HT-29 (cell line): ENCODE results near the gene EFCC1. TPM values are rescaled to one million over a fixed set of nuclear protein-coding genes. Genes with fewer than 3 reads are reported as not detected.

Experiments used
- DNase-seq: peaks from one replicate; pipeline ENCODE4 v3.0.0-alpha.2; 2015; ENCODE audit warnings: low spot score
- total RNA-seq: library from RNA; depleted of rRNA; stranded (reverse); fragments of >200 nt; shearing (Covaris generic); gene quantifications from 2 replicates; pipeline ENCODE4 v1.2.3, GENCODE V29; 2014

Gene EFCC1
- total RNA-seq, 1 experiment from 2014 or later, result 0.25 TPM

DNA sequence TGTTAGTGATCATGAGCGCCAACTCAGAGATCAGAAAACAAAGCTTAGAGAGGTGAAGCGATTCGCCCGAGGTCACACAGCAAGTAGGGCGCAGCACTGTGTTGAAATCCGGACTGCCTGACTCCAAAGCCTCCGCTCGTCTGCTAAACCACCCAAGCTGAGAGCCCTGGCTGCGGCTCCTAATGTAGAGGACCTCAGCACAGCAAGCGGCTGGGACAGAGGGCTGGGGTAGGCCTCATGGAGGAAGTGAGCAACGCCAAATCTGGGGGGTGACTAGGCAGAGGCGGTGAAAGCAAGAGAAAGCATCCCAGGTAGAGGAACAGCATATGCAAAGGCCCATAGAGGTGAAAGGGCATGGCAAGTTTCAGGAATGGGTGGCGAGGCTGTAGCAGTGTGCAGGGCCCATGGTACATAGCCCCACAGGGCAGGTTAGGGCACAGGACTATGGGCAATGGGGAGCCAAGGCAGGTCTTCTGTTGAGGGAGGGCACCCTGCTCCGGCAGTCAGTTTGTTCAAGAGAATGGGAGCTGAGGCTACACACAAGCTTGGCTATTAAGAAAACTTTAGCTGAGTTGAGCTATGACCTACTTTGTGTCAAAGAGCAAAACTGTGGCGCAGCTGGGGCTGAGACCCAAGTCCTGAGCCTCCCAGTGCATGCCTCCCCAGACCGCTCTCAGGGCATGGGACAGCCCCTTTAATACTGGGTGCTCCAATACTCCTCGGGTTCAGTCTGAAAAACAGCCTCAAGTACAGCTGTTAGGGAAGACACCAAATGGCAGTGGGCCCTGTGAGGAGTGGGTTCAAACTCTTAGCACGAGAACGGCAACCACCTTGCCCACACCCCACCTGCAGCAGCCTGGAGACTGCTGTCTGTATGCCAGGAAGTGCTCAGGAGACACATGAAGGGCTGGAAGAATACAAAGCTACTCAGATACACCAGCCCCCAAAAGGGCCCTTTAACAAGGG, 6.2 kb upstream of the EFCC1 start:
- DNase-seq, result no peak

DNA sequence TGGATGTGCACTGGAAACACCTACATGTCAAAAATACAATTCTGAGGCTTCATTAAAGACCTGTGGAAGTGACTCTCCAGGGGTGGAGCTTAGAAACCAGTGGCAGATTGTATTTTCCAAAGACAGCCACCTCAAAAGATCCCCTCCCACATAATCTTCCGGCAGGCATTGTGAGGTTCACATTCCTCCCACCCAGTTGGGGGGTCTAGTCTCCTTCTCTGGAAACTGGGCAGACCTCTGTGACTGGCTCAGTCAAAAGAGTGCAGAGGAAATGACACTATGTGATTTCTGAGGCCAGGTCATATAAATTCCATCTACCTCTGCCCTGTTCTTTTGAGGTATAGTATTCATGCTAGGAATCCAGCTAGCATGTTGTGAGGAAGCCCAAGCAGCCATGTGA, 5.4 kb upstream of the EFCC1 start:
- no peak for DNase-seq

DNA sequence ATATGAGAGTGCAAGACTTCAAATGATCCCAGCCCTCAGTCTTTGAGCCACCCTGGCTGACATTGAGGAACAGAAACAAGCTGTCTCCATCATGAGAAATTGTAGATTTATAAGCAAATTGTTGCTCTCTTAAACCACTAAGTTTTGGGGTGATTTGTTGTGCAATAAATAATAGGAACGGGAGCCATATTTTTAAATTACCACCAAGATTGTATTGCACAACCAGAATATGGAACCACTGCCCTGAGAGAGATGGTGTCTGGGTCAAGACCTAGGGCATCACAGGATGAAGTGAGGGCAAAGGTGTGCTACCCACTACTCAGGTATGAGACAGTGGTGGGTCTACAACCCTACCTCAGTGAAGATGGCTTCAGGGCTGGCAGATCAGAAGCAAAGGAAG, 4.9 kb upstream of the EFCC1 start:
- no peak for DNase-seq

DNA sequence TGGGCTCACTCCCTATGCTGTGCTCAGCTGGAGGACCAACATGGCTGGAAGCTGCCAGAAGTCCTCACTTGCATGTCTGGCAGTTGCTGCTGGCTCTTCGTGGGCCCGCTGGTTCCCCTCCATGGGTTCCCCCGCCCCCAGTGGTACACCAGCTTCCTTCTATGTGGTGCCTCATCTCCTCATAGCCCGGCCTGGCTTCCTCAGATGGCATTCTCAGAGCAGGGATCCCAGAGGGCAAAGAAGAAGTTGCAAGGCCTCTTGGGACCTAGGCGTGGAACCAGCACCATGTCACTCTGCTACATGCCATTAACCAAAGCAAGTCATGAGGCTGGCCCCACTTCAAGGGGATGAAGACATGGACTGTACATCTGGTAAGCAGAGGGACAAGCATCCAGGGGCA, 4.4 kb upstream of the EFCC1 start:
- no peak for DNase-seq

DNA sequence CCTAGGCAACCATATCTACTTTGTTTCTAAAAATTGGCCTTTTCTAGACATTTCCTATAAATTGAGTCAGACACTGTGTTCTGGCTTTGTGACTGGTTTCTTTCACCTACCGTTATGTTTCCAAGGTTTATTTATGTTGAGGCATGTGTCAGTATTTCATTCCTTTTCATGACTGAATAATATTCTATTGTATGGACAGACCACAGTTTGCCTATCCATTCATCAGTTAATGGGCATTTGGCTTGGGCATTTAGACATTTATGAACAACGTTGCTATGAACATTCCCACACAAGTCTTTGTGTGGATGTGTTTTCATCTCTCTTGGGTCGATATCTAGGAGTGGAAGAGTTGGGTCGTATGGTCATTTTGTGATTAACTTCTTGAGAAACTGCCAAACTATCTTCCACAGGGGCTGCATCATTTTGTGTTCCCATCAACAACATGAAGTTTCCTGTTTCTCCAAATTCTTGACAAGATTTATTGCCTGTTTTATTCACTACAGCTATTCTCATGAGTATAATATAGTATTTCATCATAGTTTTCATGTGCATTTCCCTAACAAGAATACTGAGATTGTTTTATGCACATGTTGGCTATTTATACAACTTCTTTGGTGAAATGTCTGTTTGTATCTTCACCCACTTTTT, 3.5 kb upstream of the EFCC1 start:
- no peak for DNase-seq

DNA sequence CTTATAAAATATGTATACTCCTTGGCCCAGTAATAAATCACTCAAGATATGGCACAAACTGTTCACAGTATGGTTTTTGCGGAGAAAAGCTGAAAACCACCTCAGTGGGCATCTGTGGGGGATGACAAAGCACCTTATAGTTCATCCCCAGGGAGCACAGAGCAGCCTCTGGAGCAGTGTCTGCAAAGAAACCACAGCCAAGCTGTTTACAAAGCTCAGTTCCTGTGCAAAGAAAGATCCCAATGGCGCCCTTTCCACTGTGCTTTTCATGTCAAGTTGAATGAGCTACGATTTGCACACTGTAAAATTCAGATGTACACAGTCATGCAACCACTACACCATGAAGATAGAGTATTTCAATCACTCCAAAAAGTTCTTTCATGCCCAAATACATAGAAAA, 2.5 kb upstream of the EFCC1 start:
- no peak for DNase-seq

DNA sequence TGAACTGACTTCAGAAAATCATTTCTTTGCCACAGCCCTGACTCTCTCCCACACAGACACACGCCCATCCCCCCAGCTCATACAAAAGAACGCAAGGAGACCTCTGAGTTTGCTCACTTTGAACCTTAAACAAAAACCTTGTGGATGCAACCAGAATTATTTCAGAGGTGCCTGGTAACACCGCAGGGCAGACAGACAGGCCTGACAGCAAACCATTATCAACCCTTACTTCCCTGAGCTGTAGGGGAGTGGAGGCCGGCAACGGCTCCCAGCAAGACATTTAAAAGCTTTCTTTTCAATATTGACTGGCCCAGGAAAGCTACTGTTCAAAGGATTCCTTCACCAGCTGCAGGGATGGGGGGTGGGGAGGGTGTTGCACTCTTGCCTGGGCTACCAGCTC, 2.0 kb upstream of the EFCC1 start:
- no peak for DNase-seq

DNA sequence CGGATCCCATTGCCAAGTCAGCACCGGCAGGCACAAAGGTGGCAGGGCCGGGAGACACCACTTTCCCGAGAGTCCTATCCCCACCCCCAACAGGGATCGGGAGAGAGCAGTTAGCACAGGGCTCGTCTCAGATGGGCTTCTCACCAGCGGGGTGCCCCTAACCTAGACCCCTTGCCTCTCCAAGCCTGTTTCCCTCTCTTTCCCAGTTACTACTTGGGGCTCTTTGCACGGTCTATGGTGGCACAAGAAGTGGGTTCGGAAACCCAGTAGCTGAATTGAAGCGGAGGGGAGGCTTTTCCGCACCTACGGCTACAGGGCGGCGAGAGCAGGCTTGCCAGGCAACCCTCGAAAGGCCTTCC, 383 bp upstream of the EFCC1 start:
- DNase-seq, result no peak

DNA sequence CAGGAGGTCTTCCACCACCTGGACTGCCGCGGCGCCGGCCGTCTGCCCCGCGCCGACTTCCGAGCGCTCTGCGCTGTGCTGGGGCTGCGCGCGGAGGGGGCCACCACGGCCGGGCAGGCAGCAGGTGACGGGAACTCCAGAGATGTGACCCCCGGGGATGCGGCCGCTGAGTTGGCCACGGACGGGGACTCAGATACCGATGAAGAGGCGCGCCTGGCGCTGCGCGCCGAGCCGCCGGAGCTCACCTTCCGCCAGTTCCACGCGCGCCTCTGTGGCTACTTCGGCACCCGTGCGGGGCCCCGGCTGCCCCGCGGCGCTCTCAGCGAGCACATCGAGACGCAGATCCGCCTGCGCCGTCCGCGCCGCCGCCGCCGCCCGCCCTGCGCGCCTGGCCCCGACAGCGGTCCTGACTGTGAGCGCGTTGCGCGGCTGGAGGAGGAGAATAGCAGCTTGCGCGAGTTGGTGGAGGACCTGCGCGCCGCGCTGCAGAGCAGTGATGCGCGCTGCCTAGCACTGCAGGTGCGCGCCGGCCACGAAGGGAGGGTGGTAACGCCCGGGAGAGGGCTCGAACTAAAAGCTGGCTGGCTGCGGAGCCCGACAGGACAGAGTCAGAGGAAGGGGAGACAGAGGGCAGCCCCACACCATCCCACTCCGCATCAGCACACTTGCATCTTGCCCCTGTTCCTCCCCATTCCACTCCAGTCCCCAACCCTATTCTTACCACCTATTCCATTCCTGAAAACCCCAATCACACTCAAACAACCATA, 885 bp downstream of the EFCC1 start:
- no peak for DNase-seq

DNA sequence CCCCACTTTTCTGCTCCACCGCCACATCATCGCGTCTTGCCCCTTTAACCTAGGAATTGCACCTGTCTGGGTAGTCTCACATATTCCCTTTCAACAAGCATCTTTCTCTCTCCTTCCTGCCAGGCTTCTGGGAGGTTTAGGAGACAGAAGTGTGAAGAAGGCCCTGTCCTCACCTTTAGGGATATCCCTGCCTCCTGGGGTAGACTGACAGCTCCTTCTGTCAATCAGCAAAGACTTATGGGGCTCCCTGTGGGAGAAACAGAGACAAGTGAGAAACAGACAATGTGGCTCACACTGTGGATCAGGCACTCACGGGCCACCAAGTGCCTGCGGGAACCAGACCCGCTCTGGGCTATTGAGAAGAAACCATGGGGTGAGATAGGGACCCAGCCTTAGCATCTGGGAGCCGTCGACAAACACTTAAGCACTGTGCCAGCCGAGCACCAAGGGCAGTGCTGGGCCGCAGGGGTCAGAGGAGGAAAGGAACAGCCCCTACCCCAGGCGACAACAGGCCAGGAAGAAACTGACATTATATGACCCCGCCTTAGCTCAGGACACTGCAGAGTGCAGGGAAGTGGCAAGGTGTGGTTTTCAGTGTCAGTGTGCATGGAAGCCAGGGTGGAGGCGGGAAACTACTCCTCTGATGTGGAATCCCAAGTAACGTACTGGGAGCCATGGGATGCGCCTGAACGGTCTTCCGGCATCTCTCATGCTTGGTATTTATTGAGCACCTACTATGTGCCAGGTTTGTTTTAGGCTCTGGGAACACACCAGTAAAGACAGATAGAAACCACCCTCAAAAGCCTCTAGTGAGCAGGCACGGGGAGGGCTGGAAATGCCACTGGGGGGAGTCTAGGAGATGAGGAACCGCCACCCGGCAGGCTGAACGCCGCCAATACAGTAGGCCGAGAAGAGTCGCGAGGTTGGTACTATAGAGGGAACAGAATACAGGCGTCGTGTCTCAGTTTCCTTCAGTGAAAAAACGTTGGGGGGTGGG, 1.8 kb downstream of the EFCC1 start:
- DNase-seq, result no peak

DNA sequence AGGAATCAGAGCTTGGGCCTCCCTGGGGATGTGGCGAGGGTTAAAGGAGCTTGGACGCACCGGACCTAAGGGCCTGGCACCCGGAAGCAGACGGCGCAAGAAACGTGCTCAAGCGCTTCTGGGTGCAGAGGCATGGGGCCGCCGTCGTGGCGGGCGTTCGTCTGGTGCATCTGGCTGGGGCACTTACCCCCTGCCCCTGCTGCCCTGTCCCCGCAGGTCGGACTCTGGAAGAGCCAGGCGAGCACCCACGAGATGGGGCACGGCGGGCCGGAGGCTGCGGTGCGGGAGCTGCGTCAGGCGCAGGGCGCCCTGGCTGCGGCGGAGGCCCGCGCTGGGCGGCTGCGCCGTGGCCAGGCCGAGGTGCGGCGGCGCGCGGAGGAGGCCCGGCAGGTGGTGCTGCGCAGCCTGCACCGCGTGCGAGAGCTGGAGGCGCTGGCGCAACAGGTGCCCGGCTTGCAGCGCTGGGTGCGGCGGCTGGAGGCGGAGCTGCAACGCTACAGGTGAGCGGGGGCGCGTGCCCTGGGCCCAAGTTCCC, 2.5 kb downstream of the EFCC1 start:
- peak; percentile 81 for DNase-seq

DNA sequence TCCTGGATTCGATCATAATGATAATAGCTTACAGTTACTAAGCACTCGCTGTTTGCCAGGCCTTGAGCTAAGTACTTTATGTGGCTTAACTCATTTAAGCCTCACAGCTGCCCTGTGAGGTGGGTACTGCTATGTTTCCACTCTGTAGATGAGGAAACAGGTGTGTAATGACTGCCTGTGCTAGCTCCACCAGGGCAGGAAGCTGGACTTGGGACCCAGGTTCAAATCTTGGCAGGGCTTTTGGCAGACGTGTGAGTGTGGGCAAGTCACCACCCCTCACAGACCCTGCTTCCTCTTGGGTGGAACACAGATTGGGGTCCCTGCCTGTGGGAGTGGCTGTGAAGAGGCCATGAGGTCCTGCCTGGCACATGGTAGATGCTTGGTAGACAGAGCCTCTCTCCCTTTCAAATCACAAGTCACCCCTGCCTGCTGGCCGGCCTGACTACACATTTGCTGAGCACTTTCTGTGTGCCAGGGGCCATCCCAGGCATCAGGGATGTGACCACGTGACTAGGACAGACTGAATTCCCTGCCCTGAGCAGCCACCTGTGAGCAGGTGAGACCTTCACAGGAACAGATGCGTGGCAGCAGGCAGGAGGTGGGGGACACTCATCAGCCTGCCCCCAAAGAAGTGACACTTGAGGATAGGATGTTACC, 3.7 kb downstream of the EFCC1 start:
- no peak for DNase-seq

DNA sequence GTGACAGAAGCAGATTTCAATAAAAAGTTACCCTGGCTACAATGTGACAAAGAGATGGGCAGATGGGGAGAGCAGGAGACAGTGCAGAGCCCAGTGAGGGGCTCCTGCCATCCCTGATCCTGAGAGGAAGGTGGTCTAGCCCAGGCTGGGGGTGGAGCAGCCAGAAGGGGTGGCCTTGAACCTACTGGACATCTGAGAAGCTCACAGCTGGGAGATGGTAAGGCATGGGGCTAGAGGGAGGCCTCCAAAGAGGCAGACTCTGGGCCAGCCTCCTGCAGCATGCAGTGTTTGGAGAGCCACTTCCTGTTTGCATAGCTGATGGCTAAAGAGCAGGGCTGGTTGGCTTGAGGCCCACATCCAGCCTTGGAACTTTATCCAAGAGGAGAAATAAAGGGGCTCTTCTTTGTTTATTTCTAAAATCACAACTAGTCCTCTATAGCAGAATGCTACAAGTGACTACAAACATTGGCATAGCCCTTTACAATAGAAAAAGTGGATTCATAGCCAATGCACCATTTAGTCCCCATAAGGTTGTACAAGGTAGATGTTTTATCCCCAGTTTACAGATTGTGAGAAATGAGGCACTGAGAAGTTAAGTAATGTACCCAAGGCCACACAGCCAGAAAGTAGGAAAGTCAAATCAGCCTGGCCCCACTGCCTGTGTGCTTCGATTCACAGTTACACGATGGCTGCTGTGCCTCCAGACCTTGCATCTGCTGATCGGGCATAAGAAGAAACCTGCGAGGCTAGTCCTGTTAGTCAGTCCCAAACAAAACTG, 4.6 kb downstream of the EFCC1 start:
- DNase-seq, result no peak

DNA sequence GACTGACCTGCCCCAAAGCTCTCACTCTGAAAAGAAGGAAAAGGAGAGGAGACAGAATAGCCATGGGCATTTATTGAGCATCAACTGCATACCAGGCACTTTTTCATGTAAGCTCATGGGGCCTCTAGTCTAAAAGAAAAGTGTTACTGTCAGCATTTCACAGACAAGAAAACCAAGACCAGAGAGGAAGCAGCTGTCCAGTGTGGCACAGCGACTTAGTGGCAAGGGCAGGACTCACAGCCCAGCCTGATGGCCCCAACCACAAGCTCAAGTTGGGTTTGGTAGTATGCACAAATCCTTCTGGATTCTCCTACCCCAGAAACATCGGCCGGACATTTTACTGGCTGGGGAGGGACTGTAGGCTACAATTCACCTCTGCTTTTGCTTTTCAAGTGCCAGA, 5.8 kb downstream of the EFCC1 start:
- no peak for DNase-seq

DNA sequence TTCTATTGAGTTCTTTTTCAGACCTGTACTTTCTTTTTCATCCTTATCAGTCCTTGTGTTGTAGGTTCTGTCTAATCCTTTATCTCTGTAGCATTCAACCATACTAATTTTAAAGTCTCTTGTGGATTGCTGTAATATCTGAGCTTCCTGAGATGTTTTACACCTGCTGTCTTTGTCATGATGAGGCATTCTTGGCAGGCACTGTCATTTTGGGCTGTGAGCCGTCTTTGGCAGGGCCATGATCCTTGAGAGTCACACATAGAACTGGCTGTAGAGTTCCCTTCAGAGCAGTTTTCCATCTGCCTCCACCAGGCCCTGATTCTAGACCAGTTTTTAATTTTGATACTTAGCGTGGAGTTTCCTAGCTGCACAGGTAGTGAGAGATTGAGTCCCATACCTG, 6.7 kb downstream of the EFCC1 start:
- DNase-seq, result no peak

DNA sequence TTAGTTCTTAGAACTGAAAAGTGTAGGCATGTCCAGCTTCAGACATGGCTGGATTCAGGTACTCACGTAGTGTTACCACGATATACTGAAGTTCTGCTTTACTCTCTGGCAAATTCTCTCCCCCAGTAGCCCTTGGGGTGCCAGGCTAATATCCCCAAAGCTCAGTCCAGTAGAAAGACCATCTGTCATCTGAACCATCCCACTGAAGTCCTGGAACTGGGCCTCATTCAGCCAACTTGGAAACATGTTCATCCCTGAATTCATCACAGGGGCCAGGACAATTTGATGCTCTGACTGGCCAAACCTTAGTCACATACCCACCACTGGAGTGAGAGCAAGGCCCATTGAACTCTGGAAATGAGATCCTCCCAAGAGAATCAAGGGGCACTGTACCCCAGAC, 8.2 kb downstream of the EFCC1 start:
- DNase-seq, result no peak

DNA sequence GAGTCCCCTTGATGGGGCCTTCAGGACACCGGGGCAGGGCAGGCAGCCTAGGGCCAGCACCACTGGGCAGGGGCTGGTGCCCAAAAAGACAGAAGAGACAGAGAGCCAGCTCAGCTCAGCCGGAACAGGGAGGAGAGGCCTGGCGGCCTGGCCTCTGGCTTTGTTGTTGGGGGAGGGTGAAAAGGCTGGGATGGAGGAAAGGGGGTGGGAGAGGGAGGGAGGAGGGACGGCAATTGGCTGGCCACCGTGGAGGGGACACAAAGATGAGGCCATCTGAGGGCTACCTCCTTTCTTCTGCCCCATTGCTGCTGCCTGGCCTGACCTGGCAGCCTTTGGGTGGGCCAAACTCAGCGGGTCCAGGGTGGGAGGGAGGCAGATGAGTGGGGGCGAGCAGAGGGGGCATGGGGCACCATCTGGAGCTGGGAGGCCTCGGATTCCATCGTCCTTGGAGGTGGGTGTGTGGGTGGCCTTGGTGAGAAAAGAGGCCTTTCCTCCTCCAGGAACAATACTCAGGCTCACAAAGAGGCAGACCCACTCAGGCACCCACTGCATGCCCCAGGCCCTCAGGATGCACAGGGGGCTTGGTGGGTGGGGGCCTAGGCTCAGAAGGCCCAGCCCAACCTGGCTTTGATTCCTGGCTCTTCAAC, 9.3 kb downstream of the EFCC1 start:
- DNase-seq, result no peak

DNA sequence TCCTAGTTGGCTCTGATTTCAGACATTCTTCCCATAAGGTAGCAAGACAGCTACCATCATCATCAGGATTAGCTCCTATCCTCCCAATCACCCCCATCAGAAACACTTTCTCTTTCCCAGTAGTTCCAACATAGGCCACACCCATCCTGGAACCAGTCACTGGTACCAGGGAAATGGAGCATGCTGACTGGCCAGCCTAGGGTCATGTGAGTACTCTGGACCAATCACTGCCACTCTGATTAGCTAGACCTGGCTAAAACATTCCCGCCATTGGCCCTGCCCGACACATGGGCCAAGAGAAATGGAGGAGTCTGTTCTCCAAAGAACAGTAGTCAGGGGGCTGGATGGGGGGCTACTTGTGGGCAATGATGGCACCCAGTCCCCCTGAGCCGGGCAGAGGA, 12.4 kb downstream of the EFCC1 start:
- peak; percentile 23 for DNase-seq

DNA sequence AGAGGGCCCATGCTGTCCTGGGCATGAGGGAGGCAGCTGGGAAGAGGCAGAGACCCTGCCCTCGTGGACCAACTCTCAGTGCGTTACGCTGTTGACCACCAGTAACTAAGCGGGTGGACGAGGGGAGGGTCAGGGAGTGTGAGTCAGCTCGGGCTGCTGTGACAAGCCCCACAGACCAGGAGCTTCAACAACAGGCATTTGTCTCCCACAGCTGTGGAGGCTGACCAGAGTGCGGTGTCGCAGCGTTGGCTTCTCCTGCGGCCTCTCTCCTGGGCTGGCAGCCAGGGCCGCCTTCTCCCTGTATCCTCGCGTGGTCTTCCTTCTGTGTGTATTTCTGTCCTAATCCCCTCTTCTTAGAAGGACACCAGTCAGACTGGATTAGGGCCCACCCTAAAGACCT, 13.0 kb downstream of the EFCC1 start:
- no peak for DNase-seq
